GM19023 (cell line): ENCODE results near the gene DENND2C.
A peak's percentile ranks its signal among the peaks of the same experiment; 100 is the strongest.

Experiments used
- ATAC-seq: cut with Tn5 transposase; IDR thresholded peaks from one replicate; pipeline ENCODE4 v1.9.1; 2021; ENCODE audit warnings: mild to moderate bottlenecking, moderate library complexity; ENCODE audit not compliant: unreplicated experiment

Gene DENND2C

GRCh38 chr1:114669562-114670082 is at the start of gene DENND2C:
TSS of gene DENND2C (minus strand) at chr1:114670049. CDS start at chr1:114625984, 44,065 bp downstream.
- peak; percentile 65 for ATAC-seq

DNA sequence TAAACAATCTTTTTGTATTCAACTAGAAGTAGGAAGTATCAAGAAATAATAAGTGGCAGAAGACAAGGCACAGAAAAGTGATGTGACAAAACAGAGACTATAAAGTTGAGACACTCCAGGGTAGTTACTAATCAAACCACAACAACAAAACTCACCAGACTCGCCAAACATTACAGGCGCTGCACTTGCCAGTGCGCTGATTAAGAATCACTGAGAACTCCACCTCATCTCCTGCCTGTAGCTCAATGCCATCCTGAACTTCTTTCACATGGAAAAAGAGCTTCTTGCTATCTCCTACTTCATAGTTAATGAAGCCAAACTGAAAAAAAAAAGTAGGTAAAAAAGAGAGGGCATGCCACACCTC is 49.6 kb upstream of the DENND2C start:
- ATAC-seq: no peak

- ATAC-seq: no peak
These were observed 49.0 kb upstream of the DENND2C start for GRCh38 chr1:114718661-114719423.

- ATAC-seq: peak; percentile 96
These were observed 46.7 kb upstream of the DENND2C start, which contains the start of gene NRAS for GRCh38 chr1:114716304-114717170. TSS of gene NRAS (minus strand) at chr1:114716771. CDS start at chr1:114716160, 611 bp downstream.

DNA sequence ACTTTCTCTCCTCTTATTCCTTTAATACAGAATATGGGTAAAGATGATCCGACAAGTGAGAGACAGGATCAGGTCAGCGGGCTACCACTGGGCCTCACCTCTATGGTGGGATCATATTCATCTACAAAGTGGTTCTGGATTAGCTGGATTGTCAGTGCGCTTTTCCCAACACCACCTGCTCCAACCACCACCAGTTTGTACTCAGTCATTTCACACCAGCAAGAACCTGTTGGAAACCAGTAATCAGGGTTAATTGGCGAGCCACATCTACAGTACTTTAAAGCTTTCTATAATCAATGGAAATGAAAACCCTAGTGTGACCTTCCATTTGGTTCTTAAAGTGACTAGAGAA is 46.1 kb upstream of the DENND2C start:
- no peak for ATAC-seq

GRCh38 chr1:114712977-114713376 is 43.1 kb upstream of the DENND2C start:
- ATAC-seq: no peak

GRCh38 chr1:114710360-114710759 is 40.5 kb upstream of the DENND2C start:
- ATAC-seq: no peak

DNA sequence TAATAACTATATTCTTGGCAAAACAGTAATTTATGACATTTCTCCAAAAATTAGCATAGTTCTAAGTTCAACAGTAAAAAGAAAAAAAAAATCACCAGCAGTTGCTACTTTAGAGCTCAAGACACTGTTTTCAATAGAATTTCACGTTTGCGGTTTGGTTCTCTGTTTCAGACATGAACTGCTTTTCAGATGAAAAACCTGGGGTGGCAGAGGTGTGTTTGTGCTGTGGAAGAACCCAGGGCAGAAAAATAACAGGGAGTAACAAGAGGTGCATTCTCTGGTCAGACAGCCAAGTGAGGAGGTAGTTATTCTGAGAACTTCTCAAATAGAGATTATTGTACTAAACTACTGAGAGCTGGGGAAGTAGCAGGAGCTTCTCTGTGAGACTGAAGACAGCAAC is 37.8 kb upstream of the DENND2C start:
- ATAC-seq: no peak

GRCh38 chr1:114703242-114703641 is 33.4 kb upstream of the DENND2C start:
- peak; percentile 36 for ATAC-seq

- ATAC-seq: no peak
These were observed 32.9 kb upstream of the DENND2C start for GRCh38 chr1:114702737-114703136.

- ATAC-seq: no peak
These were observed 32.1 kb upstream of the DENND2C start for GRCh38 chr1:114701931-114702330.

DNA sequence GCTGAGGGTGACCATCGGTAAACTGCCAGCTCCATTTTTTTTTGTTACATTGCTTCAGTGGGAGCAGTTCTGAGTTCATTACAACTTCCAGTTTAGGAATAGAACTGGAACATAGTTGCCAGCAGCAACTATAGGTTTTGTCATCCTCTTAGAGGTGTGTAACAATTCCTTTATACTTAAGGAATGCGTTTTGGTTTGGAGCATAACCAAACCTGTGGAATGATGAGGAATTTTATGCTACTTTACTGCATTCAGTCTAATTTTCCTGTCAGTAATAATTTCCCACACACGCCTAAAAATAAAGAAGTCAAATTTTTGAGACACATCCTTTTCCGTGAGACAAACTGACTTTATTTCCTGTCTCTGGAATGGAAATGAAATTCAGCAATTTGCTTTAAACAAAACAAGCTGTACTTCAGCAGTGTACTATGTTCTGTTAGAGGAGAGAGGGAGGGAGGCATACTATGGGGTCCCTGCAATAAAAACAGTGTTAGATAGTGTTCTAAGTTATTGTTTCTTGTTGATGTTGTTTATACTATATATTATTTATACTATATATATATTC is 30.3 kb upstream of the DENND2C start:
- ATAC-seq: no peak

DNA sequence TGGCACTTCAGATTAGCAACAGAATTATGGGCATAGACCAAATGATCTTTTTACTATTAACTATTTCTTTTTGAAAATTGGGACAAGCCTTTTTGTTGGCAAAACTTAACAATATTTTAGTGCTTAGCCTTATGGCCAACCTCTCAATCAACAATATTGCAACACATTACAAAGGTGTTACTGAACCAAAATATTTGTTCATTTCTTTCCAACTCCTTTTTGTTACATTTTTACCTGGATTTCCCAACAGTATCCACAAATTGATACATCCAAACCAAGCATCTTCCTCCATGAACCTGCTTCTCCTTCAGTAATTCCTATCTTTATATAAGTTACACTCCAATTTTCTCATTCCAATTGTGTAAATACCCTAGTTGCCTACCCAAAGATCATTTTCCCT is 27.0 kb upstream of the DENND2C start:
- no peak for ATAC-seq

- ATAC-seq: no peak
These were observed 25.7 kb upstream of the DENND2C start, which contains the start of gene AMPD1 for GRCh38 chr1:114695430-114696058. TSS of gene AMPD1 (minus strand) at chr1:114695546. CDS start at chr1:114695471, 75 bp downstream.

DNA sequence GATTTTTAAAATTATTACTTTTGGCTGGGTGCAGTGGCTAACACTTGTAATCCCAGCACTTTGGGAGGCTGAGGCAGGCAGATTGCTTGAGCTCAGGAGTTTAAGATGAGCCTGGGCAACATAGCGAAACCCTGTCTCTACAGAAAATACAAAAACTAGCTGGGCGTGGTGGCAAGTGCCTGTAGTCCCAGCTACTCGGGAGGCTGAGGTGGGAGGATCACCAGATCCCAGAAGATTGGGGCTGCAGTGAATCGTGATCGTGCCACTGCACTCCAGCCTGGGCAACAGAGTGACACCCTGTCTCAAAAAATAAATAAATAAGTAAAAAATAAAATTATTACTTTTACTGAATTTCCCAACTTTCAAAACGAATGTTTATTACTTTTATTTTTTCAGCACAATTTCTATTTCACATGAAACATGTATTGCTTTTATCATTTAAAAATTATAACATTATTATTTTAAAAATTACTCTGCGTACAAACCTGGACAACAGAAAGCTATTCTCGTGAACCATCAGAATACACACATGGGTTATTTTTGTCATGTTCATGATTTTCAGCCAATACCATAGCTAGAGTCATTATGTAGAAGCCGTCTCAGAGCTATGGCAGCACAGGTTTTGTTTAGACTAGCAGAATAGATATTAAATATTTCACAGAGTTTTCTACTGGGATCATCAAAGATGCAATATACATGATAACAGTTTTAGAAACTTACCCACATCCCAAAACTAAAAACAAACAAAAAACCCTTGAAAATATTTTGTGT is 24.9 kb upstream of the DENND2C start:
- ATAC-seq: no peak

DNA sequence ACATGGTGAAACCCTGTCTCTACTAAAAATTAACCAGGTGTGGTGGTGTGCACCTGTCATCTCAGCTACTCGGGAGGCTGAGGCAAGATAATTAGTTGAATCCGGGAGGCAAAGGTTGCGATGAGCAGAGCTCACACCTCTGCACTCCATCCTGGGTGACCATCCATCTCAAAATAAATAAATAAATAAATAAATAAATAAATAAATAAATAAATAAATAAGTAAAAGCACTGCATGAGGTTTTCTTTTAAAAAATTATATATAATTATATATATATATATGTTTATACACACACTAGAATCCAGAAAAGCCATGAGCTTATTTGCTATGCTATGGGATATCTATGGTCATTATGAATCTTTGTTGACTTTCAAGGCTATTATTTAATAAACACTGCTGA is 23.1 kb upstream of the DENND2C start:
- ATAC-seq: no peak

DNA sequence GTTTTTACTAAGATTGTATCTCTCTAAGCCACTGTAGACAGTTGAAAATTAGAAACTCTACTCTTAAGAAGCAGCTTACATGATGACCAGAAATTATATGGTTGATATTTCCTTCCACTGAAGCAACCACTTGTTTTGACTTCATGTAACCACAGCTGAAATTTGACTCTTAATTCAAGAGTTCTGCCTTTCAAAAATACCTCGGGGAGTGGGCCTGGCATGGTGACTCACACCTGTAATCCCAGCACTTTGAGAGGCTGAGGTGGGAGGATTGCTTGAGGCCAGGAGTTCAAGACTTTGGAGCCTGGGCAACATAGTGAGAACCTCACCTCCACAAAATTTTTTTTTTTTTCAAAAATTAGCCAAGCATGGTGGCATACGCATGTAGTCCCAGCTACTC is 21.2 kb upstream of the DENND2C start:
- no peak for ATAC-seq

GRCh38 chr1:114690148-114690547 is 20.3 kb upstream of the DENND2C start:
- no peak for ATAC-seq

GRCh38 chr1:114688526-114688925 is 18.7 kb upstream of the DENND2C start:
- no peak for ATAC-seq

DNA sequence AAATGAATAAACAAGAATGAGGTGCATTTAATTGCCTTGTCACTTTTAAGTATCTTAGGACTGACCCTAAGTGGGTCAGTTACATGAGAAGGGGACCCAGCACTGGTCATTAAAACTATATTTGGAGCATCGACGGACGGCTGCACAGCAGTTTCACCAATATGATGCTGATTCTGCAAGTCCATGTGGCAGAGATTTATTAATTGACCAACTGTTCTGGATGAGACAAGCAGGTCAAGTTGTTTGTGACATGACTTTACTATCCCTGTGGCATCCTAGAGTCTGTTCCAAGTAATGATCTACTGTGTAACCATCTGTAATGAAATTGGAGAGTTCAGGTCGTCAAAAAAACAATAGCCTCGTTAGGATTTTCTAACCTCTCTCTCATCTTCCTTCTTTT is 16.0 kb upstream of the DENND2C start:
- ATAC-seq: no peak
